ENCODE results near the gene TMEM181. TPM values are rescaled to one million over a fixed set of nuclear protein-coding genes. Genes with fewer than 3 reads are reported as not detected.

The TMEM181 gene
- total RNA-seq, 3 donors from 2014 or later = 11.4 to 13.2 (median 12.0) TPM

DNA sequence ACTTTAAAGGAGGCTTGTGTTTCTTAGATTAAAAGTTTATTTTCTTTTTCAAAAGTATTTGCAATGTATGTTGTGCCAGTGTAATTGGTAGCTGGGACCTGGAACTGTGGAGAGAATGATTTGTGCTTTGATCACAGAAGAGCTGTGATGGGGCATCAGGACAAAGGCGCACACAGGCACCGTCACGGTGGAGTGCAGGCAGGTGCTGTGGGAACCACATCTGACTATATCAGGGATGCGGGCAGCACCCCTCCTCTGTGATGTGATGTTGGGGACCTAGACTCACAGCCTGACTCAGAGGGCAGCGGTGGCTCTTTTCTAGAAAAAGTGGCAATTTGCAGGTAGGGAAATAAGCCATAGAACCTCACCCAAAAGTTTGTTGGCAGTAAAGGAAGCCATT, 124.4 kb downstream of the TMEM181 start:
- Mint-ChIP-seq H3K9me3 (no peaks in the 10 kb centered on the region), H3K4me1 (ENCODE audit: low read depth) (peaks cover 53% of the 10 kb centered on the region), H3K36me3 (ENCODE audit: insufficient read depth) (peaks cover 45% of the 10 kb centered on the region), H3K4me3 (no peak overlapping the region), H3K27me3 (ENCODE audit: low read depth) (no peaks in the 10 kb centered on the region)
- ATAC-seq (peak in 1 of 2 donors; percentile 22), DNase-seq (no peak)

DNA sequence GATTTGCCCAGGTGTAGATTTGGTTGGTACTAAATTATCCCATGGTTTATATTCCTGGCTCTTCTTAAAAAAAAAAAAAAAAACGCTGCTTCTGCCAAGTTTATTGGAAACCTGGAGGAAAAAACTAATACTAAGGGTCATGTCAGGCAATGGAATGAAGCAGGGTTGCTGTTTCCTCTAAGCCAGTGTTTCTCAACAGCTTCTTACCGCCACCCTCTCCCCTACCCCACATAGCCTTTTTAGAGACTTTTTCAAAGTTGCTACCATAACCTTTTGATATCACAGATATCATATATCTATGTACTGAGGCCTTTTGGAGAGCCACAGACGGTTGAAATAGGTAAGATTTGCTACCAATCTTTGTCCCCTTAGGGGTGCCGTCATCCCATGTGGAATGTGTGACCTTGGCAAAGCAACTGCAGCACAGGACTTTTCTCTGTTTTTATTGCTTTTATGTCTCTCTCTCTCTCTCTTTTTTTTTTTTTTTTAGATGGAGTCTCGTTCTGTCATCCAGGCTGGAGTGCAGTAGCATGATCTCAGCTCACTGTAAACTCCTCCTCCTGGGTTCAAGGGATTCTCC, 124.9 kb downstream of the TMEM181 start:
- peaks cover 58% of the 10 kb centered on the region for H3K4me1 Mint-ChIP-seq (ENCODE audit: low read depth)
- DNase-seq (no peak), ATAC-seq (no peak)
- H3K4me3 Mint-ChIP-seq = no peak overlapping the region
- peaks cover 41% of the 10 kb centered on the region for H3K36me3 Mint-ChIP-seq (ENCODE audit: insufficient read depth)
- H3K27me3 Mint-ChIP-seq (ENCODE audit: low read depth) = no peaks in the 10 kb centered on the region
- H3K9me3 Mint-ChIP-seq = no peaks in the 10 kb centered on the region

Other genes with a start within 250 kb of the TMEM181 start
- 10 to 100 TPM; 23.4 to 24.8 (median 23.9) TPM for gene TULP4, start 247.6 kb upstream of the TMEM181 start, total RNA-seq
- 10 to 100 TPM; 57.5 to 67.1 (median 64.9) TPM for gene DYNLT1, start 84.7 kb downstream of the TMEM181 start, total RNA-seq
- gene SYTL3, start 90.0 kb downstream of the TMEM181 start, total RNA-seq = 10 to 100 TPM; 33.6 to 72.6 (median 38.5) TPM